ENCODE data around the gene HSPA12A.

Gene HSPA12A

GRCh38 chr10:116742367-116743265 is at the start of gene HSPA12A:
Gene HSPA12A (minus strand): TSS chr10:116742566. CDS start chr10:116742469, 97 bp downstream.
- DNase-seq (ENCODE audit: low read depth), result no peak

- no peak for DNase-seq (ENCODE audit: low read depth)
These were observed 48.9 kb upstream of the HSPA12A start for GRCh38 chr10:116791241-116791640.

- DNase-seq (ENCODE audit: low read depth), result no peak
These were observed 45.7 kb upstream of the HSPA12A start for GRCh38 chr10:116787893-116788665.

- DNase-seq (ENCODE audit: low read depth), result no peak
These were observed 44.8 kb upstream of the HSPA12A start for GRCh38 chr10:116787053-116787659.

- no peak for DNase-seq (ENCODE audit: low read depth)
These were observed 43.5 kb upstream of the HSPA12A start for GRCh38 chr10:116785867-116786266.

- no peak for DNase-seq (ENCODE audit: low read depth)
These were observed 42.9 kb upstream of the HSPA12A start for GRCh38 chr10:116785282-116785681.

- no peak for DNase-seq (ENCODE audit: low read depth)
These were observed 42.3 kb upstream of the HSPA12A start for GRCh38 chr10:116784651-116785050.

- DNase-seq (ENCODE audit: low read depth), result no peak
These were observed 41.7 kb upstream of the HSPA12A start for GRCh38 chr10:116784035-116784434.

- DNase-seq (ENCODE audit: low read depth), result no peak
These were observed 40.8 kb upstream of the HSPA12A start for GRCh38 chr10:116783011-116783655.

- no peak for DNase-seq (ENCODE audit: low read depth)
These were observed 39.1 kb upstream of the HSPA12A start for GRCh38 chr10:116781370-116781884.

GRCh38 chr10:116780691-116781205 is 38.4 kb upstream of the HSPA12A start:
- no peak for DNase-seq (ENCODE audit: low read depth)

GRCh38 chr10:116779076-116779687 is 36.8 kb upstream of the HSPA12A start:
- no peak for DNase-seq (ENCODE audit: low read depth)

- no peak for DNase-seq (ENCODE audit: low read depth)
These were observed 34.6 kb upstream of the HSPA12A start for GRCh38 chr10:116777006-116777405.

GRCh38 chr10:116775488-116776400 is 33.4 kb upstream of the HSPA12A start:
- DNase-seq (ENCODE audit: low read depth), result no peak

GRCh38 chr10:116774728-116775151 is 32.4 kb upstream of the HSPA12A start:
- DNase-seq (ENCODE audit: low read depth), result no peak

GRCh38 chr10:116772909-116773705 is 30.7 kb upstream of the HSPA12A start:
- DNase-seq (ENCODE audit: low read depth), result no peak

GRCh38 chr10:116771959-116772585 is 29.7 kb upstream of the HSPA12A start:
- DNase-seq (ENCODE audit: low read depth), result no peak

- no peak for DNase-seq (ENCODE audit: low read depth)
These were observed 29.0 kb upstream of the HSPA12A start for GRCh38 chr10:116771101-116771958.
